ENCODE measurements around the gene PSMC5. TPM values are rescaled to one million over a fixed set of nuclear protein-coding genes. Genes with fewer than 3 reads are reported as not detected.
A peak's percentile ranks its signal among the peaks of the same experiment; 100 is the strongest.

PSMC5 gene
- total RNA-seq, 2 experiments from 2014 or later: 32.6 to 105 TPM

- POLR2A ChIA-PET: interaction anchor here (0.9 kb wide), 1 partner anchor 27 kb away, joined by 4 read pairs; no protein-coding TSS in a partner anchor
- Histone ChIP-seq H3K9me2 (ENCODE audit: insufficient read depth, low read length) (no peaks in the 10 kb centered on the region), H3K79me2 (ENCODE audit: insufficient read depth, low read depth, low read length) (peaks cover 31% of the 10 kb centered on the region), H3K4me2 (ENCODE audit: low read length) (no peak overlapping the region), H2AFZ (ENCODE audit: low read length) (no peak overlapping the region), H3K4me3 (ENCODE audit: low read depth, low read length, poor library complexity, severe bottlenecking) (no peak overlapping the region), H3K27ac (ENCODE audit: low read depth, low read length, poor library complexity, severe bottlenecking) (no peak overlapping the region), H3K36me3 (ENCODE audit: insufficient read depth, low read length) (peaks cover 81% of the 10 kb centered on the region), H3K9me3 (ENCODE audit: low read length) (no peaks in the 10 kb centered on the region), H3K4me1 (ENCODE audit: insufficient read depth, low read length, poor library complexity, severe bottlenecking) (peaks cover 27% of the 10 kb centered on the region), H4K20me1 (ENCODE audit: insufficient read depth, low read length) (no peaks in the 10 kb centered on the region)
- no peak for TF ChIP-seq EZH2phosphoT487 (IDR thresholded peaks at IDR 0.05; ENCODE audit: borderline replicate concordance, low read depth, low read length)
- TF ChIP-seq, protein P1, sequence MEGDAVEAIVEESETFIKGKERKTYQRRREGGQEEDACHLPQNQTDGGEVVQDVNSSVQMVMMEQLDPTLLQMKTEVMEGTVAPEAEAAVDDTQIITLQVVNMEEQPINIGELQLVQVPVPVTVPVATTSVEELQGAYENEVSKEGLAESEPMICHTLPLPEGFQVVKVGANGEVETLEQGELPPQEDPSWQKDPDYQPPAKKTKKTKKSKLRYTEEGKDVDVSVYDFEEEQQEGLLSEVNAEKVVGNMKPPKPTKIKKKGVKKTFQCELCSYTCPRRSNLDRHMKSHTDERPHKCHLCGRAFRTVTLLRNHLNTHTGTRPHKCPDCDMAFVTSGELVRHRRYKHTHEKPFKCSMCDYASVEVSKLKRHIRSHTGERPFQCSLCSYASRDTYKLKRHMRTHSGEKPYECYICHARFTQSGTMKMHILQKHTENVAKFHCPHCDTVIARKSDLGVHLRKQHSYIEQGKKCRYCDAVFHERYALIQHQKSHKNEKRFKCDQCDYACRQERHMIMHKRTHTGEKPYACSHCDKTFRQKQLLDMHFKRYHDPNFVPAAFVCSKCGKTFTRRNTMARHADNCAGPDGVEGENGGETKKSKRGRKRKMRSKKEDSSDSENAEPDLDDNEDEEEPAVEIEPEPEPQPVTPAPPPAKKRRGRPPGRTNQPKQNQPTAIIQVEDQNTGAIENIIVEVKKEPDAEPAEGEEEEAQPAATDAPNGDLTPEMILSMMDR (conservative IDR thresholded peaks at IDR 0.05; ENCODE audit: low read length): no peak
- CTCF ChIA-PET (ENCODE audit: unreplicated experiment): interaction anchor here (0.6 kb wide), 1 partner anchor 103 kb away, joined by 3 read pairs; no protein-coding TSS in a partner anchor
- no peak for DNase-seq (ENCODE audit: low spot score)
- intact Hi-C loops (cut with micrococcal nuclease; ENCODE audit: unreplicated experiment): no loop called here
- BruUV-seq (replicated peaks): no TSS peak
Measured at GRCh38 chr17:63824362-63824761, 2.9 kb upstream of the PSMC5 start.

GRCh38 chr17:63826468-63827001, 696 bp upstream of the PSMC5 start:
- no peaks in the 10 kb centered on the region for H4K20me1 ChIP-seq (ENCODE audit: insufficient read depth, low read length)
- peak overlapping the region; percentile 78 for H3K4me3 ChIP-seq (ENCODE audit: low read depth, low read length, poor library complexity, severe bottlenecking)
- ChIA-PET POLR2A (interaction anchor here (0.6 to 2.7 kb wide), 4 partner anchors 13 to 126 kb away, joined by 3 to 20 read pairs (median 4); no protein-coding TSS in a partner anchor), CTCF (ENCODE audit: unreplicated experiment) (no interaction called here)
- no peaks in the 10 kb centered on the region for H3K9me3 ChIP-seq (ENCODE audit: low read length)
- peak overlapping the region; percentile 76; the same call in 1 of the 2 replicates for H2AFZ ChIP-seq (ENCODE audit: low read length)
- BruUV-seq (replicated peaks): TSS peak; percentile 61
- H3K4me1 ChIP-seq (ENCODE audit: insufficient read depth, low read length, poor library complexity, severe bottlenecking): peaks cover 27% of the 10 kb centered on the region
- H3K79me2 ChIP-seq (ENCODE audit: insufficient read depth, low read depth, low read length): peaks cover 31% of the 10 kb centered on the region
- peak overlapping the region; percentile 91 for H3K4me2 ChIP-seq (ENCODE audit: low read length)
- intact Hi-C loops (cut with micrococcal nuclease; ENCODE audit: unreplicated experiment): loop anchor here (1.0 to 5.0 kb wide), 4 partner anchors 17 to 131 kb away; partner anchors contain the start of genes CCDC47 and STRADA
- no peak for TF ChIP-seq EZH2phosphoT487 (IDR thresholded peaks at IDR 0.05; ENCODE audit: borderline replicate concordance, low read depth, low read length)
- TF ChIP-seq, protein P1 (conservative IDR thresholded peaks at IDR 0.05; ENCODE audit: low read length): no peak
- no peaks in the 10 kb centered on the region for H3K9me2 ChIP-seq (ENCODE audit: insufficient read depth, low read length)
- H3K36me3 ChIP-seq (ENCODE audit: insufficient read depth, low read length): peaks cover 81% of the 10 kb centered on the region
- peak; percentile 18 for DNase-seq (ENCODE audit: low spot score)
- peak overlapping the region; percentile 67 for H3K27ac ChIP-seq (ENCODE audit: low read depth, low read length, poor library complexity, severe bottlenecking)

- H3K4me1 ChIP-seq (ENCODE audit: insufficient read depth, low read length, poor library complexity, severe bottlenecking): peaks cover 23% of the 10 kb centered on the region
- H3K79me2 ChIP-seq (ENCODE audit: insufficient read depth, low read depth, low read length): peaks cover 31% of the 10 kb centered on the region
- no peaks in the 10 kb centered on the region for H3K9me3 ChIP-seq (ENCODE audit: low read length)
- peak overlapping the region; percentile 91 for H3K4me2 ChIP-seq (ENCODE audit: low read length)
- ChIA-PET CTCF (ENCODE audit: unreplicated experiment) (interaction anchor here (0.8 kb wide), 1 partner anchor 11 kb away, joined by 3 read pairs; no protein-coding TSS in a partner anchor), POLR2A (interaction anchor here (0.6 to 2.7 kb wide), 6 partner anchors 12 to 1096 kb away, joined by 3 to 20 read pairs (median 4); partner anchors contain the start of gene SMARCD2)
- no peaks in the 10 kb centered on the region for H4K20me1 ChIP-seq (ENCODE audit: insufficient read depth, low read length)
- H2AFZ ChIP-seq (ENCODE audit: low read length): peak overlapping the region; percentile 76; the same call in 1 of the 2 replicates
- intact Hi-C loops (cut with micrococcal nuclease; ENCODE audit: unreplicated experiment): loop anchor here (1.0 to 5.0 kb wide), 4 partner anchors 15 to 133 kb away; partner anchors contain the start of genes CCDC47 and STRADA
- peak; percentile 38 for DNase-seq (ENCODE audit: low spot score)
- peak overlapping the region; percentile 78 for H3K4me3 ChIP-seq (ENCODE audit: low read depth, low read length, poor library complexity, severe bottlenecking)
- no TSS peak for BruUV-seq (replicated peaks)
- TF ChIP-seq EZH2phosphoT487 (IDR thresholded peaks at IDR 0.05; ENCODE audit: borderline replicate concordance, low read depth, low read length): no peak
- TF ChIP-seq, protein P1 (conservative IDR thresholded peaks at IDR 0.05; ENCODE audit: low read length): peak; percentile 11; the same call in 1 of the 2 replicates
- H3K36me3 ChIP-seq (ENCODE audit: insufficient read depth, low read length): peaks cover 81% of the 10 kb centered on the region
- H3K27ac ChIP-seq (ENCODE audit: low read depth, low read length, poor library complexity, severe bottlenecking): peak overlapping the region; percentile 67
- no peaks in the 10 kb centered on the region for H3K9me2 ChIP-seq (ENCODE audit: insufficient read depth, low read length)
Measured at GRCh38 chr17:63827801-63828221, 580 bp downstream of the PSMC5 start.

All from OCI-LY7 (cell line).